ENCODE measurements around the gene CENPX. TPM values are rescaled to one million over a fixed set of nuclear protein-coding genes. Genes with fewer than 3 reads are reported as not detected.

The CENPX gene
- total RNA-seq, 4 donors from 2014 or later = 52.1 to 144 (median 106) TPM

- peaks cover 0 to 7% (median 0%) of the 10 kb centered on the region in 4 donors for H3K27me3 ChIP-seq
- peak overlapping the region; percentile 47 to 71 (median 60) for H3K4me3 ChIP-seq
- intact Hi-C loops (cut with DNase I) = loop anchor here (2.0 kb wide), 1 partner anchor 122 kb away; no protein-coding TSS in a partner anchor
- H3K9me3 ChIP-seq = no peaks in the 10 kb centered on the region
- H3K27ac ChIP-seq = peak overlapping the region; percentile 70 to 88 (median 79)
- DNase-seq = no peak
- WGBS, 2 donors = 3% methylated on average over 23 of the region's 94 CpGs; no CpG with 5 or more reads in 1 of the 2 donors
- H3K36me3 ChIP-seq = peaks cover 0 to 27% (median 0%) of the 10 kb centered on the region in 3 donors
- H3K4me1 ChIP-seq = peaks cover 16 to 51% (median 21%) of the 10 kb centered on the region in 3 donors
- TF ChIP-seq POLR2A (IDR thresholded peaks at IDR 0.05) (no peak), CTCF (IDR thresholded peaks at IDR 0.05) (peak; percentile 94 to 99 (median 95))
Measured at GRCh38 chr17:82030470-82031302, 8.0 kb upstream of the CENPX start.

DNA sequence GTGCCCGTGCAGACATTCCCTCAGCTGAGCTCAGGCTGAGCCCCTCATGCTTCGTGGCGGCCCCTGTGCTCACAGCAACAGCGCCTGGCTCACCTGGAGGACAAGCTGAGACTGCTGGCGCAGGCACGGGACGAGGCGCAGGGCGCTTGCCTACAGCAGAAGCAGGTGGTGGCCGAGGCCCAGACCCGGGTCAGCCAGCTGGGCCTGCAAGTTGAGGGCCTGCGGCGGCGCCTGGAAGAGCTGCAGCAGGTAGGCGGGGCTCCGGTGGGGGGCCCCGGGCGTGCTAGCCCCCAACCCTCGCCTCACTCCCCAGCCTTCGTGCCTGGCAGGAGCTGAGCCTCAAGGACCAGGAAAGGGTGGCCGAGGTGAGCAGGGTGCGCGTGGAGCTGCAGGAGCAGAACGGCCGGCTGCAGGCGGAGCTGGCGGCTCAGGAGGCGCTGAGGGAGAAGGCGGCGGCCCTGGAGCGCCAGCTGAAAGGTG lies 7.4 kb upstream of the CENPX start:
- 25 to 60% methylated on average over 1 to 4 of the region's 31 CpGs for WGBS, 2 donors
- Histone ChIP-seq H3K27me3 (peaks cover 0 to 7% (median 0%) of the 10 kb centered on the region in 4 donors), H3K36me3 (peaks cover 0 to 20% (median 0%) of the 10 kb centered on the region in 3 donors), H3K4me1 (peaks cover 16 to 47% (median 19%) of the 10 kb centered on the region in 3 donors), H3K9me3 (no peaks in the 10 kb centered on the region), H3K27ac (peak overlapping the region in 1 of 4 donors; percentile 80), H3K4me3 (peak overlapping the region in 2 of 4 donors; percentile 64 to 71)
- TF ChIP-seq POLR2A (IDR thresholded peaks at IDR 0.05) = no peak
- no peak for TF ChIP-seq CTCF (IDR thresholded peaks at IDR 0.05)
- intact Hi-C loops (cut with DNase I) = loop anchor here (2.0 kb wide), 1 partner anchor 123 kb away; no protein-coding TSS in a partner anchor
- DNase-seq = no peak

- H3K27ac ChIP-seq = no peak overlapping the region
- WGBS, 2 donors = 92 to 93% methylated on average over 5 of the region's 16 CpGs
- no peak for DNase-seq
- intact Hi-C loops (cut with DNase I) = no loop called here
- TF ChIP-seq CTCF (IDR thresholded peaks at IDR 0.05) = no peak
- no peak for TF ChIP-seq POLR2A (IDR thresholded peaks at IDR 0.05)
- peaks cover 0 to 14% (median 0%) of the 10 kb centered on the region in 3 donors for H3K36me3 ChIP-seq
- no peaks in the 10 kb centered on the region for H3K9me3 ChIP-seq
- H3K4me1 ChIP-seq = peaks cover 16 to 52% (median 20%) of the 10 kb centered on the region in 3 donors
- peaks cover 0 to 7% (median 0%) of the 10 kb centered on the region in 4 donors for H3K27me3 ChIP-seq
- no peak overlapping the region for H3K4me3 ChIP-seq
Measured at GRCh38 chr17:82029391-82029790, 6.7 kb upstream of the CENPX start.

DNA sequence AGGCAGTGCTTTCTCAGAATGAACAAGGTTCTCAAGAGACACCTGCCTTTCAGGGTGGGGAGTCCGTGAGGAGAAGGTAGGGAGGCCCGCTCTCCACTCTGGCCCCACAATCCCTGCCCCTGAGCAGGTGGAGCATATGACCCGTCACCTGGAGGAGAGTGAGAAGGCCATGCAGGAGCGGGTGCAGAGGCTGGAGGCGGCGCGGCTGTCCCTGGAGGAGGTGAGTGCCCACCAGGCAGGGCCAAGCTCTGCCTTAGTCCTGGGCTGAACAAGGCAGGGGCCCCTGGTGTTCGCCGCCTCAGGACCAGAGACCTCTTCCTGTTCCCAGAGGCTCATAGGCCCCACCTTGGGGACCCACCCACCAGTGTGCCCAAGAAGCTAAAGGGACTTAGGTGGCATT lies 6.3 kb upstream of the CENPX start:
- Histone ChIP-seq H3K4me3 (no peak overlapping the region), H3K4me1 (peaks cover 20 to 52% (median 25%) of the 10 kb centered on the region in 3 donors), H3K36me3 (peaks cover 0 to 13% (median 0%) of the 10 kb centered on the region in 3 donors), H3K27ac (no peak overlapping the region), H3K27me3 (peaks cover 0 to 7% (median 0%) of the 10 kb centered on the region in 4 donors), H3K9me3 (no peaks in the 10 kb centered on the region)
- 89 to 97% methylated on average over 3 to 4 of the region's 9 CpGs for WGBS, 2 donors
- intact Hi-C loops (cut with DNase I) = no loop called here
- DNase-seq = no peak
- TF ChIP-seq POLR2A (IDR thresholded peaks at IDR 0.05) = no peak
- TF ChIP-seq CTCF (IDR thresholded peaks at IDR 0.05) = no peak

- intact Hi-C loops (cut with DNase I) = no loop called here
- Histone ChIP-seq H3K27ac (no peak overlapping the region), H3K4me1 (peaks cover 27 to 52% (median 30%) of the 10 kb centered on the region in 3 donors), H3K27me3 (peaks cover 0 to 7% (median 0%) of the 10 kb centered on the region in 4 donors), H3K9me3 (no peaks in the 10 kb centered on the region), H3K4me3 (no peak overlapping the region), H3K36me3 (peaks cover 0 to 13% (median 0%) of the 10 kb centered on the region in 3 donors)
- WGBS, 2 donors = 100% methylated on average over 3 of the region's 13 CpGs; no CpG with 5 or more reads in 1 of the 2 donors
- no peak for DNase-seq
- TF ChIP-seq POLR2A (IDR thresholded peaks at IDR 0.05) (no peak), CTCF (IDR thresholded peaks at IDR 0.05) (no peak)
Measured at GRCh38 chr17:82028246-82028645, 5.6 kb upstream of the CENPX start.

All from esophagus squamous epithelium (tissue), 5 donors.